Astrocyte (in vitro differentiated cells and primary cell): ENCODE results near the gene GALNS. TPM values are rescaled to one million over a fixed set of nuclear protein-coding genes. Genes with fewer than 3 reads are reported as not detected.
A peak's percentile ranks its signal among the peaks of the same experiment; 100 is the strongest.

Source experiments
- DNase-seq: peaks from one replicate; pipeline ENCODE4 v3.0.0-alpha.2; 2010; ENCODE audit warnings: low read depth
- FAIRE-seq: peaks from 2 replicates; lab custom pipeline; 2011; peaks lifted over from hg19 to GRCh38; lab: Jason Lieb, UNC
- H2AFZ ChIP-seq: 2 replicates; pipeline ENCODE4 v1.6.0; 2012; ENCODE audit warnings: low read depth, low read length, inconsistent platforms
- H3K27ac ChIP-seq: 2 replicates; pipeline ENCODE4 v1.5.1; 2011; ENCODE audit warnings: low read depth, low read length, inconsistent platforms
- H3K27me3 ChIP-seq: 2 replicates; pipeline ENCODE4 v1.6.0; 2011; ENCODE audit warnings: low read length, inconsistent platforms; ENCODE audit not compliant: insufficient read depth
- H3K36me3 ChIP-seq: 2 replicates; pipeline ENCODE4 v1.5.1; 2011; ENCODE audit warnings: low read length, inconsistent platforms; ENCODE audit not compliant: insufficient read depth
- H3K4me1 ChIP-seq: 2 replicates; pipeline ENCODE4 v1.5.1; 2011; ENCODE audit warnings: low read length, inconsistent platforms; ENCODE audit not compliant: insufficient read depth
- H3K4me2 ChIP-seq: 2 replicates; pipeline ENCODE4 v1.6.0; 2012; ENCODE audit warnings: low read length, inconsistent platforms
- H3K4me3 ChIP-seq: 2 replicates; pipeline ENCODE4 v1.5.1; 2011; ENCODE audit warnings: low read depth, mild to moderate bottlenecking, low read length, inconsistent platforms; ENCODE audit not compliant: insufficient read depth
- H3K79me2 ChIP-seq: 2 replicates; pipeline ENCODE4 v1.6.0; 2012; ENCODE audit warnings: mild to moderate bottlenecking, low read length, inconsistent platforms; ENCODE audit not compliant: insufficient read depth
- H3K9ac ChIP-seq: 2 replicates; pipeline ENCODE4 v1.6.0; 2012; ENCODE audit warnings: mild to moderate bottlenecking, low read length, inconsistent platforms
- H3K9me3 ChIP-seq: 2 replicates; pipeline ENCODE4 v1.5.1; 2012; ENCODE audit warnings: low read depth, mild to moderate bottlenecking, low read length, inconsistent platforms; ENCODE audit not compliant: insufficient read depth
- H4K20me1 ChIP-seq: 2 replicates; pipeline ENCODE4 v1.6.0; 2012; ENCODE audit warnings: low read length, inconsistent platforms; ENCODE audit not compliant: insufficient read depth
- H3K27ac Mint-ChIP-seq: one replicate; pipeline ENCODE4 v1.8.0; 2021; ENCODE audit warnings: mild to moderate bottlenecking, mixed read lengths; ENCODE audit not compliant: unreplicated experiment
- H3K27me3 Mint-ChIP-seq: one replicate; pipeline ENCODE4 v1.8.0; 2021; ENCODE audit warnings: low read depth, mixed read lengths; ENCODE audit not compliant: unreplicated experiment
- H3K36me3 Mint-ChIP-seq: one replicate; pipeline ENCODE4 v1.8.0; 2021; ENCODE audit warnings: low read depth, mixed read lengths; ENCODE audit not compliant: unreplicated experiment
- H3K4me1 Mint-ChIP-seq: one replicate; pipeline ENCODE4 v1.8.0; 2021; ENCODE audit warnings: low read depth, mixed read lengths; ENCODE audit not compliant: unreplicated experiment
- H3K4me3 Mint-ChIP-seq: one replicate; pipeline ENCODE4 v1.8.0; 2021; ENCODE audit warnings: mild to moderate bottlenecking, moderate library complexity, mixed read lengths; ENCODE audit not compliant: unreplicated experiment
- H3K9me3 Mint-ChIP-seq: one replicate; pipeline ENCODE4 v1.8.0; 2021; ENCODE audit warnings: mild to moderate bottlenecking, mixed read lengths; ENCODE audit not compliant: unreplicated experiment
- EZH2 ChIP-seq: IDR thresholded peaks from 2 replicates; pipeline ENCODE4 v1.6.1; 2012; ENCODE audit warnings: mild to moderate bottlenecking, low read length, inconsistent platforms; ENCODE audit not compliant: insufficient read depth
- total RNA-seq: library from RNA; stranded (reverse); gene quantifications from 2 replicates; pipeline ENCODE4 v1.2.1, GENCODE V29; 2021
- TF ChIP-seq, protein P1 (sequence below): IDR thresholded peaks from 2 replicates; pipeline ENCODE4 v1.5.1; 2011; ENCODE audit warnings: low read depth, mild to moderate bottlenecking, inconsistent platforms, low read length, moderate library complexity; ENCODE audit not compliant: insufficient read depth

The GALNS gene
- total RNA-seq, 1 donor from 2014 or later: 31.7 TPM

DNA sequence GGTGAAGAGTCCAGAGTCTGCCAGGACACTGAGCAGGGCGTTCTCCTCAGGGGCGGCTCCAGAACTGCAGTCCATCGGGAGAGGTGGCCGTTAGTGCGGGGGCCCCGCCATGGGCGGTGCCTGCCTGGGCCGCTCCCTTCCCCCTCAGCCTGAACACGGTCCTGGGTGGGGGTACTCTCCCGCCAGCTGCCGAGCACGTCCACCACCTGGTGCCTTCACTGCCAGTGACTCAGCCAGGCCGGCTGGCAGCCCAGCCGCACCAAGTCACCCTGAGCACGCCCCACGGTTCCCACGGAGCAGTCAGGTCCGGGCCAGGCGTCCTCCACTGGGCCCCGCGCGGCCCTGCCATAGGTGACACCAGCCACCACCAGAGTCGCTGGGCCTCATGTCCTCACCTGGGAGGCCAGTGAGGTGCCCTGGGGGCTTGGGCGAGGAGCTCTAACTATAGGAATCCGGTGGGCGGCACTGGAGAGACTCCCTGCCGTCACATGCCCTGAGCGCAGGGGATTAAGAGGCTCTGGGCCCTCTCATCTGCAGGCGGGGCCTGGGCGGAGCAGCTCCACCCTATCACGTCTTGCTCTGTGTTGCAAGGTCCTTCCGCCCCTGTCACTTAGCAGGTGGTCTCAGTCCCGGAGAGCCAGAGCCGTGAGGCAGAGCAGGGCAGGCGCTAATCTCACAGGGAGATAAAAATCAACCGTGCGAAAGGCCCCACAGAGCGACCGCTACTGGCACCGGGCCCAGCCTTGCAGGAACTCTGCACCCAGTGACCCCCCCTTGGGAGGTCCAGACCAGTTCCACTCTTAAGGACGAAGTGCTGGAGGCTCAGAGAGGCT, 86.1 kb downstream of the GALNS start:
- FAIRE-seq: no peak
- TF ChIP-seq, protein P1, sequence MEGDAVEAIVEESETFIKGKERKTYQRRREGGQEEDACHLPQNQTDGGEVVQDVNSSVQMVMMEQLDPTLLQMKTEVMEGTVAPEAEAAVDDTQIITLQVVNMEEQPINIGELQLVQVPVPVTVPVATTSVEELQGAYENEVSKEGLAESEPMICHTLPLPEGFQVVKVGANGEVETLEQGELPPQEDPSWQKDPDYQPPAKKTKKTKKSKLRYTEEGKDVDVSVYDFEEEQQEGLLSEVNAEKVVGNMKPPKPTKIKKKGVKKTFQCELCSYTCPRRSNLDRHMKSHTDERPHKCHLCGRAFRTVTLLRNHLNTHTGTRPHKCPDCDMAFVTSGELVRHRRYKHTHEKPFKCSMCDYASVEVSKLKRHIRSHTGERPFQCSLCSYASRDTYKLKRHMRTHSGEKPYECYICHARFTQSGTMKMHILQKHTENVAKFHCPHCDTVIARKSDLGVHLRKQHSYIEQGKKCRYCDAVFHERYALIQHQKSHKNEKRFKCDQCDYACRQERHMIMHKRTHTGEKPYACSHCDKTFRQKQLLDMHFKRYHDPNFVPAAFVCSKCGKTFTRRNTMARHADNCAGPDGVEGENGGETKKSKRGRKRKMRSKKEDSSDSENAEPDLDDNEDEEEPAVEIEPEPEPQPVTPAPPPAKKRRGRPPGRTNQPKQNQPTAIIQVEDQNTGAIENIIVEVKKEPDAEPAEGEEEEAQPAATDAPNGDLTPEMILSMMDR: no peak
- no peak for TF ChIP-seq EZH2
- peak; percentile 80 for DNase-seq
- Histone ChIP-seq H3K9me3 (no peaks in the 10 kb centered on the region), H3K27me3 (no peaks in the 10 kb centered on the region), H3K4me1 (peaks cover 78% of the 10 kb centered on the region), H3K9ac (peak overlapping the region; percentile 68), H4K20me1 (peaks cover 96% of the 10 kb centered on the region), H3K36me3 (no peaks in the 10 kb centered on the region), H3K4me2 (peak overlapping the region; percentile 79), H3K4me3 (peak overlapping the region; percentile 2), H2AFZ (no peak overlapping the region), H3K27ac (peak overlapping the region; percentile 78), H3K79me2 (peaks cover 92% of the 10 kb centered on the region)
- no peaks in the 10 kb centered on the region for H3K27me3 Mint-ChIP-seq
- H3K4me1 Mint-ChIP-seq: peaks cover 50% of the 10 kb centered on the region
- H3K36me3 Mint-ChIP-seq: peaks cover 4% of the 10 kb centered on the region
- no peaks in the 10 kb centered on the region for H3K9me3 Mint-ChIP-seq
- peak overlapping the region; percentile 66 for H3K27ac Mint-ChIP-seq
- H3K4me3 Mint-ChIP-seq: no peak overlapping the region

DNA sequence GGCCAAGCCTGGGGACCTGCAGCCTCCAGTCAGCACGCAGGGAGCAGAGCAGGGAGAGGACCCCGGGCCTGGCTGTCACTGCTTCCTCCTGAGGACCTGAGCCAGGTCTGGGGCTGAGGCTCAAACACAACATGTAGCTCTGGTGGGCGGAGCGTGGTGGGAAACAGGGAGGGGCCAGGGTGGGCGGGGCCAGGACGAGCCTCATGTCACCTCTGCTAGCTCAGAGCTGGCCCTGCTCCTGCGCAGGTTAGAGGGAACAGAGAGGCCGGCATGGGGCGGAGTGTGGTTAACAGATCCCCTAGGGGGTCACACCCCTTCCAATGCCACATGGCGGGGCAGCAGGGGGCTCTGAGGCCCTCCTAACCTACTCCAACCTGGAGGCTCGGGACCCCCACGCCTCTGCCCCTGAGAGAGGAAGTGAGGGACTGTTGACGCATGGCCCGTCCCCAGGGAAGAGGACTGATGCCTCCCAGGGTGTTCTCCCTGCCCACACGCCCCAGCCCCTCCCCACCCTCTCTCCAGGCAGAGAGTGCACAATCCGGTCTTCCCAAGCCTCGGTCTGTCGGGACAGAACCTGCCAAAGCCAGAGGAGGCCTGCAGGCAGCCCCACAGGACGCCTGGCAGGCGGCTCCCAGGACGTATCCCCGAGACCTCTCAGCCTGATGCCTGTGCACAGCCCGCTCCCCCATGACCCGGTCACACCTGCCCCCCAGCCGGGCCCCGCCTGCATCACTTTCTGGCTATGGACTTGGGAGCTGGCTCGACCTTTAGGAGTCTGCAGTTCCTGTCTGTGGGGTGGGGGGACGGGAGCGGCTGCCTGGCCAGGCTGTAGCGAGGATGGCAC, 86.9 kb downstream of the GALNS start:
- Histone ChIP-seq H3K27ac (peak overlapping the region; percentile 78), H3K9ac (peak overlapping the region; percentile 68), H3K4me1 (peaks cover 82% of the 10 kb centered on the region), H3K27me3 (no peaks in the 10 kb centered on the region), H3K79me2 (peaks cover 92% of the 10 kb centered on the region), H3K36me3 (no peaks in the 10 kb centered on the region), H3K4me3 (no peak overlapping the region), H3K9me3 (no peaks in the 10 kb centered on the region), H3K4me2 (peak overlapping the region; percentile 79), H2AFZ (no peak overlapping the region), H4K20me1 (peaks cover 96% of the 10 kb centered on the region)
- Mint-ChIP-seq H3K4me1 (peaks cover 55% of the 10 kb centered on the region), H3K4me3 (peak overlapping the region; percentile 40), H3K27me3 (no peaks in the 10 kb centered on the region), H3K36me3 (peaks cover 4% of the 10 kb centered on the region), H3K9me3 (no peaks in the 10 kb centered on the region), H3K27ac (no peak overlapping the region)
- DNase-seq (no peak), FAIRE-seq (no peak)
- TF ChIP-seq EZH2: no peak
- TF ChIP-seq, protein P1: no peak
